Activated T-cell treated with anti-CD3 and anti-CD28 coated beads, Interleukin-2, amount 50 U/mL, for 4 hours (primary cell): Measurements from ENCODE around the gene NLE1. TPM values are rescaled to one million over a fixed set of nuclear protein-coding genes. Genes with fewer than 3 reads are reported as not detected.
A peak's percentile ranks its signal among the peaks of the same experiment; 100 is the strongest.

Experiments
- ATAC-seq, 2 donors: fragments of 200-7000 bp; cut with Tn5 transposase; one replicate each; pipeline ENCODE4 v1.10.0; 2021
- DNase-seq: peaks from one replicate; pipeline ENCODE4 v3.0.0-alpha.2; 2020
- H3K27me3 Mint-ChIP-seq: one replicate; pipeline ENCODE4 v1.8.0; 2021; ENCODE audit warnings: low read depth, mixed read lengths
- H3K36me3 Mint-ChIP-seq: one replicate; pipeline ENCODE4 v1.8.0; 2022; ENCODE audit warnings: mixed read lengths; ENCODE audit not compliant: insufficient read depth
- H3K4me1 Mint-ChIP-seq: one replicate; pipeline ENCODE4 v1.8.0; 2021; ENCODE audit warnings: low read depth, mixed read lengths
- H3K4me3 Mint-ChIP-seq: one replicate; pipeline ENCODE4 v1.8.0; 2021; ENCODE audit warnings: mild to moderate bottlenecking, moderate library complexity, mixed read lengths
- H3K9me3 Mint-ChIP-seq: one replicate; pipeline ENCODE4 v1.8.0; 2021; ENCODE audit warnings: mixed read lengths
- total RNA-seq, 3 donors: library from RNA; stranded (reverse); gene quantifications; one replicate each; pipeline ENCODE4 v1.2.1, GENCODE V29; 2021

Gene NLE1
- total RNA-seq, 3 donors from 2014 or later: 72.8 to 85.7 (median 85.3) TPM

DNA sequence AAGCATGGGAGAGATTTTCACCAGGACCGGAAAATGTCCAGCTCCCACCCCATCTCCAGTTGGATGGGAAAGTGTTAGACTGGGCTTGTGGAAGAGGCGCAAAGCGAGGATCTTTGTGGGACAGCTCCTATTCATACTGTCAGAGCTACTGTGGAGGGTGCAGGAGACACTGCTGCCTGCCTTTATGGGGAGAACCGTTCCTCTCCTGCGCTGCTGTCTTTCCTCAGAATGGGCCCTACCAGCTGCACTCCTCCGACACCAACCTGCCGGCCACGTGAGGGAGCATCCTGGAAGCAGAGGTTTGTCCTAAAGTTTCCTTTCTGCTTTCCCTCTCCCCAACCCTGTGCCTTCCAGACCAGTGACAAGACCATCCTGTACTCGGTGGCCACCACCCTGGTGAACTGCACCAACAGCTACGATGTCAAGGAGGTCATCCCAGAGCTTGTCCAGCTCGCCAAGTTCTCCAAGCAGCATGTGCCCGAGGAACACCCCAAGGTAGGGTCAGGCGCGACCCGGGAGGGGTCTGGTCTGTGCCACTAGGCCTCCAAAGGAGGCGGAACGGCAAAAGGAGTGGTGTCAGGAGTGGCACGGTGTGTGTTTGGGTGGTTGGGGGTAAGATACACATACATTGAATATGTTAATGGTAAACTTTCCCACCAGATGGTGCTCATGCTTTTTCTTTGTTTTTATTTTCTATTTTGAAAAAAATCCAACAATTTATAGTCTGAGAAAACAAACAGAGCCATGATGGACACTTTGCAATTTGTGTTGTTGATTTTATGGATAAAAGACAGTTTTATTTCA, 29.1 kb upstream of the NLE1 start:
- Mint-ChIP-seq H3K9me3 (no peaks in the 10 kb centered on the region), H3K36me3 (no peaks in the 10 kb centered on the region), H3K4me3 (peak overlapping the region; percentile 52), H3K4me1 (peaks cover 38% of the 10 kb centered on the region), H3K27me3 (no peaks in the 10 kb centered on the region)
- ATAC-seq (peak; percentile 40 to 79), DNase-seq (peak; percentile 15)

GRCh38 chr17:35169835-35170363, 27.8 kb upstream of the NLE1 start:
- ATAC-seq (no peak), DNase-seq (no peak)
- Mint-ChIP-seq H3K36me3 (no peaks in the 10 kb centered on the region), H3K4me1 (peaks cover 31% of the 10 kb centered on the region), H3K9me3 (no peaks in the 10 kb centered on the region), H3K4me3 (no peak overlapping the region), H3K27me3 (no peaks in the 10 kb centered on the region)

DNA sequence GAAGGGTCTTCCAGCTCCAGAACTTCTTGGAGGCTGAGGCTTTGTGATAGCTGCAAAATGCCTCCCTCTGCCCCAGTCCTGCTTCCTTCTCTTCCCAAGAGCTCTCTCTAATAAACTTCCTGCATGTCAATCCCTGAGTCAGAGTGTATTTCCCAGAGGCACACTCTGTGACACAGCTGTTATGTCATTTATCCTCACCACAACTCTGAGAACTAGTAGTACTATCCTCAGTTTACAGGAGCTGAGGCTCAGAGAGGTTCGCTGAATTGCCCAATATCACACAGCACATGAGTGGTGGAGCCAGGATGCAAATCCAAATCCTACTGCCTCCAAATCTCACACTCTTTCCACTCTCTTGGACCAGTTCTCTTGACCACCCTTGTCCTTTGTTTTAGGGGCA, 25.6 kb upstream of the NLE1 start:
- DNase-seq (no peak), ATAC-seq (no peak)
- Mint-ChIP-seq H3K4me1 (peaks cover 29% of the 10 kb centered on the region), H3K4me3 (no peak overlapping the region), H3K9me3 (no peaks in the 10 kb centered on the region), H3K27me3 (no peaks in the 10 kb centered on the region), H3K36me3 (no peaks in the 10 kb centered on the region)

GRCh38 chr17:35167046-35167445, 24.9 kb upstream of the NLE1 start:
- no peaks in the 10 kb centered on the region for H3K36me3 Mint-ChIP-seq
- peaks cover 30% of the 10 kb centered on the region for H3K4me1 Mint-ChIP-seq

GRCh38 chr17:35166526-35166925, 24.4 kb upstream of the NLE1 start:
- Mint-ChIP-seq H3K27me3 (no peaks in the 10 kb centered on the region), H3K36me3 (no peaks in the 10 kb centered on the region), H3K9me3 (no peaks in the 10 kb centered on the region), H3K4me1 (peaks cover 30% of the 10 kb centered on the region), H3K4me3 (no peak overlapping the region)
- DNase-seq (no peak), ATAC-seq (no peak)

More at GRCh38 chr17:35167046-35167445, 24.9 kb upstream of the NLE1 start:
- ATAC-seq (no peak), DNase-seq (no peak)
- H3K9me3 Mint-ChIP-seq: no peaks in the 10 kb centered on the region
- no peak overlapping the region for H3K4me3 Mint-ChIP-seq
- H3K27me3 Mint-ChIP-seq: no peaks in the 10 kb centered on the region

- H3K4me3 Mint-ChIP-seq: no peak overlapping the region
- peaks cover 48% of the 10 kb centered on the region for H3K4me1 Mint-ChIP-seq
- no peaks in the 10 kb centered on the region for H3K9me3 Mint-ChIP-seq
- DNase-seq: no peak
- no peak for ATAC-seq
- no peaks in the 10 kb centered on the region for H3K36me3 Mint-ChIP-seq
- no peaks in the 10 kb centered on the region for H3K27me3 Mint-ChIP-seq
These were observed 22.6 kb upstream of the NLE1 start for GRCh38 chr17:35164716-35165115.

DNA sequence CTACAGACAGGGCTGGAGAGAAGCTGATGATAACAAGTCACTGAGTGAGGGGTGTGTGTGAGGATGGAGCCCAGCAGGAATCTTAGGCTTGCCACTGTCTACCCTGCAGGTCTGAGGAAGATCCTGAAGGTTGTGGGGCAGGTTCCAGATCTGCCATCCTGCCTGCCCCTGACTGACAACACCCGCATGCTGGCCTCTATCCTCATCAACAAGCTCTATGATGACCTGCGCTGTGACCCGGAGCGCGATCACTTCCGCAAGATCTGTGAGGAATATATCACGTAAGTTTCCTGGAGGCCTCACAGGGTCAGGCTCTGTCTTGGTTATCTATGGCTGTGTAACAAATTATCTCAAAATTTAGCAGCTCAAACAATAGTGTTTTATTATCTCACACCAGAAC, 21.8 kb upstream of the NLE1 start:
- DNase-seq (no peak), ATAC-seq (no peak)
- Mint-ChIP-seq H3K4me1 (peaks cover 54% of the 10 kb centered on the region), H3K36me3 (no peaks in the 10 kb centered on the region), H3K4me3 (no peak overlapping the region), H3K9me3 (no peaks in the 10 kb centered on the region), H3K27me3 (no peaks in the 10 kb centered on the region)

- peaks cover 54% of the 10 kb centered on the region for H3K4me1 Mint-ChIP-seq
- no peaks in the 10 kb centered on the region for H3K9me3 Mint-ChIP-seq
- no peaks in the 10 kb centered on the region for H3K36me3 Mint-ChIP-seq
- H3K27me3 Mint-ChIP-seq: no peaks in the 10 kb centered on the region
- no peak overlapping the region for H3K4me3 Mint-ChIP-seq
- ATAC-seq (no peak), DNase-seq (no peak)
These were observed 20.7 kb upstream of the NLE1 start for GRCh38 chr17:35162755-35163154.

DNA sequence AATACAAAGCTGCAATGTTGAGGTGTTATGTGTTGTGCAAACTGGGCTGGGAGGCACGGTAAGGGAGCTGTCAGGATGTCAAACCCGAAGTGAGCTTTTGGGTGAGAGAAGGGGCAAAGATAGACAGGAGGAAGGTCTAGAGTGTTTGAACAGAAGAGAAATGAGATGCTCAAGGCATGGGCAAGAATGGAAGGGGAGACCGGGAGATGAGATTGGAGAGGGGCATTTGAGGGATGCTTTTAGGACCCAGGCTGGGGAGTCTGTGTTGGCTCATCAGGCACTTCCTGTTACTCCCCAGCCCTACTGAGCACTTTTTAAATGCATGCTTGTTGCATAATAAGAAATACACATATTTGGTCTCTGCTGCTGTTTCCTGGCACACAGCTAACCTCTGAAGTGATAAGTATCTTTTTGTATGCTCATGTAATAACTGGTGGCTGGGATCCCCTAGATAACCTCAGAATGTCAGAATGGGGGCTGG, 19.2 kb upstream of the NLE1 start:
- Mint-ChIP-seq H3K9me3 (no peaks in the 10 kb centered on the region), H3K36me3 (no peaks in the 10 kb centered on the region), H3K4me1 (peaks cover 52% of the 10 kb centered on the region), H3K27me3 (no peaks in the 10 kb centered on the region), H3K4me3 (peak overlapping the region; percentile 67)
- DNase-seq (no peak), ATAC-seq (peak; percentile 33 to 36)

GRCh38 chr17:35160354-35161201, 18.5 kb upstream of the NLE1 start:
- Mint-ChIP-seq H3K9me3 (no peaks in the 10 kb centered on the region), H3K27me3 (no peaks in the 10 kb centered on the region), H3K4me3 (peak overlapping the region; percentile 67), H3K4me1 (peaks cover 50% of the 10 kb centered on the region), H3K36me3 (no peaks in the 10 kb centered on the region)
- peak; percentile 44 for DNase-seq
- peak; percentile 67 to 83 for ATAC-seq

GRCh38 chr17:35159940-35160339, 17.8 kb upstream of the NLE1 start:
- no peak for DNase-seq
- Mint-ChIP-seq H3K27me3 (no peaks in the 10 kb centered on the region), H3K4me1 (peaks cover 46% of the 10 kb centered on the region), H3K9me3 (no peaks in the 10 kb centered on the region), H3K4me3 (no peak overlapping the region), H3K36me3 (no peaks in the 10 kb centered on the region)
- ATAC-seq: no peak

- H3K9me3 Mint-ChIP-seq: no peaks in the 10 kb centered on the region
- H3K27me3 Mint-ChIP-seq: peaks cover 4% of the 10 kb centered on the region
- H3K4me3 Mint-ChIP-seq: no peak overlapping the region
These were observed 13.1 kb upstream of the NLE1 start for GRCh38 chr17:35155246-35155645.

DNA sequence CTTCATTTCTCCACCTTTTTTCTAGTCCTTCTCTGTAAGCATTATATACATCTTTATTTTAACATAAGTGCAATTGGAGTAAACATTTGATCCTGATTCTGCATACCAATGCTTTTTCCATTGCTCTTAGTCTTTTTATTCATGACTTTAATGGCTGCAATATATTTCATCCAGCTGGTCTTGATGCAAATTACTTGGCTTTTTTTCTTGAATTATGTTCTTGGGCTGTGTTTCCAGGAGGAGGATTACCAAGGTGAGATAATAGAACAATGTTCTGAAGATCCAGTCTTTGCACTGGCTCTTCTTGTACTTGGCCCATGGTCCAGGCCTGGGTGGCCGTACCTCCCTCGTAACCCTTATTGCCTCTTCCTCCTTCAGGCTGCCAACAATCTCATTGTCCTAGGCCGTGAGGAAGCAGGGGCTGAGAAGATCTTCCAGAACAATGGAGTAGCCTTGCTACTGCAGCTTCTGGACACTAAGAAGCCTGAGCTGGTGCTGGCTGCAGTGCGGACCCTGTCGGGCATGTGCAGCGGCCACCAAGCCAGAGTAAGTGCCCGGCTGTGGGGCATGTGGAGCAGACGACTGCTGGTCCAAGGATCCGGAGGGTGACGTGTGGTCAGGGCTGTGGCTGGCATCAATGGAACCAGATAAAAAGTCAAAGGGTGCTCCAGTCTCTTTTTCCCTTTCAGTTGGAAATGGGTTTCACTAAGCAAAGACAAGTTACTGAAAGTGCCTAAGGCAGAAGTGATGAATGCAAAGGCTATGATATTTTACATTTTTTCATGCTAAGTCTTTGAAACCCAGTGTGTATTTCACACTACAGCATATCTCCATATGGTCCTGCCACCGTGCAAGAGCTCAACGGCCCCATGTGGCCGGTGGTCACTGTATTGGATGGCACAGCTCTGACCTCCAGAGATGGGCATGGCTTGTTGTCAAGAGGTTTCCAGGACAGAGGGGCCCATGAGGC, 12.4 kb upstream of the NLE1 start:
- peaks cover 4% of the 10 kb centered on the region for H3K4me1 Mint-ChIP-seq
- H3K9me3 Mint-ChIP-seq: no peaks in the 10 kb centered on the region
- no peaks in the 10 kb centered on the region for H3K36me3 Mint-ChIP-seq
- peaks cover 4% of the 10 kb centered on the region for H3K27me3 Mint-ChIP-seq
- no peak for DNase-seq
- no peak overlapping the region for H3K4me3 Mint-ChIP-seq
- no peak for ATAC-seq

More at GRCh38 chr17:35155246-35155645, 13.1 kb upstream of the NLE1 start:
- ATAC-seq: no peak
- no peak for DNase-seq
- Mint-ChIP-seq H3K36me3 (no peaks in the 10 kb centered on the region), H3K4me1 (peaks cover 11% of the 10 kb centered on the region)
